HepG2 (cell line): Measurements from ENCODE around the gene SDR39U1. TPM values are rescaled to one million over a fixed set of nuclear protein-coding genes. Genes with fewer than 3 reads are reported as not detected.

Experiments
- ELF3 ChIP-seq: IDR thresholded peaks from 2 replicates; pipeline ENCODE4 v1.6.1; 2016; ENCODE audit warnings: missing genetic modification reagents, missing compliant biosample characterization
- FOXA3 ChIP-seq: IDR thresholded peaks from 2 replicates; pipeline ENCODE4 v1.6.1; 2016; ENCODE audit warnings: missing genetic modification reagents, missing compliant biosample characterization
- FOXO1 ChIP-seq: sonication (generic); formaldehyde crosslinking; IDR thresholded peaks from 2 replicates; pipeline ENCODE4 v1.4.0; 2020; ENCODE audit warnings: missing genetic modification reagents
- GPBP1L1 ChIP-seq: sonication (generic); formaldehyde crosslinking; IDR thresholded peaks from 2 replicates; pipeline ENCODE4 v1.5.0; 2020; ENCODE audit warnings: mild to moderate bottlenecking, missing genetic modification reagents
- HDAC2 ChIP-seq: sonication (generic); formaldehyde crosslinking; IDR thresholded peaks from 2 replicates; pipeline ENCODE4 v1.4.0; 2020; ENCODE audit warnings: missing genetic modification reagents
- HMGA1 ChIP-seq: sonication (generic); formaldehyde crosslinking; conservative IDR thresholded peaks from 2 replicates; pipeline ENCODE4 v1.4.0; 2020; ENCODE audit warnings: missing genetic modification reagents
- HMGXB4 ChIP-seq, 2 experiments: sonication (generic) in 1 of 2; formaldehyde crosslinking in 1 of 2; IDR thresholded peaks; 2 replicates each; pipeline versions ENCODE4 v1.4.0 to v1.6.1; 2018 to 2020; ENCODE audit warnings: missing genetic modification reagents in 2 of 2, borderline replicate concordance in 1 of 2, low read depth in 1 of 2, mild to moderate bottlenecking in 1 of 2, missing biosample characterization in 1 of 2
- KDM5A ChIP-seq: fragments of 200-600 bp; sonication (generic); IDR thresholded peaks from 2 replicates; pipeline ENCODE4 v1.7.0; 2018; ENCODE audit warnings: antibody characterized with exemption, mild to moderate bottlenecking, low read length, borderline replicate concordance
- MAFF ChIP-seq: IDR thresholded peaks from 2 replicates; pipeline ENCODE4 v1.6.1; 2011; ENCODE audit warnings: low read depth, low read length, improper control_type of control experiment
- RFX3 ChIP-seq: IDR thresholded peaks from 2 replicates; pipeline ENCODE4 v1.6.1; 2016; ENCODE audit warnings: missing biosample characterization, missing genetic modification reagents
- TFDP1 ChIP-seq: IDR thresholded peaks from 2 replicates; pipeline ENCODE4 v1.6.1; 2016; ENCODE audit warnings: missing compliant biosample characterization, missing genetic modification reagents, borderline replicate concordance
- THRA ChIP-seq: sonication (generic); formaldehyde crosslinking; IDR thresholded peaks from 2 replicates; pipeline ENCODE4 v1.4.0; 2020; ENCODE audit warnings: missing genetic modification reagents, borderline replicate concordance
- THYN1 ChIP-seq: sonication (generic); formaldehyde crosslinking; IDR thresholded peaks from 2 replicates; pipeline ENCODE4 v1.8.1; 2023; ENCODE audit warnings: low read depth, mild to moderate bottlenecking, moderate library complexity, missing genetic modification reagents, borderline replicate concordance
- ZNF205 ChIP-seq: IDR thresholded peaks from 2 replicates; pipeline ENCODE4 v1.6.1; 2018; ENCODE audit warnings: missing biosample characterization, missing genetic modification reagents
- ZNF609 ChIP-seq: sonication (generic); formaldehyde crosslinking; IDR thresholded peaks from 2 replicates; pipeline ENCODE4 v1.4.0; 2020; ENCODE audit warnings: mild to moderate bottlenecking, missing genetic modification reagents, borderline replicate concordance
- ZNF776 ChIP-seq: sonication (generic); formaldehyde crosslinking; IDR thresholded peaks from 2 replicates; pipeline ENCODE4 v1.4.0; 2020; ENCODE audit warnings: mild to moderate bottlenecking, missing genetic modification reagents
- ZNF784 ChIP-seq: sonication (generic); formaldehyde crosslinking; IDR thresholded peaks from 2 replicates; pipeline ENCODE4 v1.5.1; 2020; ENCODE audit warnings: missing genetic modification reagents, mild to moderate bottlenecking, borderline replicate concordance
- polyA plus RNA-seq, 8 experiments: library from polyadenylated mRNA; depleted of rRNA in 3 of 8; stranded (reverse) in 7 of 8; unstranded in 1 of 8; fragments of >200 nt; fragmentation: Illumina TruSeq in 4 of 8; extraction: Trizol in 4 of 8; gene quantifications; 2 replicates each; pipeline versions ENCODE4 v1.2.1 to v1.2.3, GENCODE V29; 2011 to 2016; ENCODE audit warnings: low read depth in 4 of 8, missing spikeins in 1 of 8, mixed read lengths in 1 of 8; ENCODE audit not compliant: insufficient read depth in 1 of 8
- total RNA-seq, 5 experiments: library from RNA; depleted of rRNA; stranded (reverse); fragments of >200 nt; fragmentation: Illumina TruSeq; extraction: Trizol; gene quantifications; 2 replicates each; pipeline ENCODE4 v1.2.3, GENCODE V29; 2016; ENCODE audit warnings: low read depth in 1 of 5

Gene SDR39U1
- total and polyA plus RNA-seq, 2 of the 13 experiments (the other 11 are each of a cell fraction or from before 2014, with no cell fraction given) = 34.4 to 129 TPM

- TF ChIP-seq ZNF609 (CRISPR knock-in tag) (peak; percentile 76; the same call in 1 of the 2 replicates), THYN1 (CRISPR knock-in tag) (no peak), KDM5A (peak; percentile 76; the same call in 1 of the 2 replicates), ZNF205 (CRISPR knock-in tag) (peak; percentile 79), RFX3 (CRISPR knock-in tag) (no peak), FOXA3 (CRISPR knock-in tag) (0 out of 2 replicates have a peak, but pooled peaks have one; percentile 33), HMGXB4 (CRISPR knock-in tag; IDR thresholded peaks at IDR 0.05; ENCODE audit: borderline replicate concordance in 1 of 2, low read depth in 1 of 2) (peak; percentile 98 to 99), FOXO1 (CRISPR knock-in tag) (peak; percentile 69), TFDP1 (CRISPR knock-in tag) (no peak), ZNF776 (no peak), ZNF784 (CRISPR knock-in tag) (no peak), ELF3 (peak; percentile 26; the same call in 1 of the 2 replicates), THRA (CRISPR knock-in tag) (peak; percentile 72), HDAC2 (peak; percentile 80; the same call in 1 of the 2 replicates), GPBP1L1 (CRISPR knock-in tag) (no peak), MAFF (no peak), HMGA1 (CRISPR knock-in tag) (no peak)
Measured at GRCh38 chr14:24431569-24432258, 10.9 kb downstream of the SDR39U1 start (continued).
